NCI-H345 treated with DMSO at 0.1 percent for 48 hours (cell line): ENCODE results near the gene BCAS4.
"Not testable (repeated sequence)": the region's sequence is repeated elsewhere in the genome, so short reads cannot be mapped to it uniquely, and the experiment has no call there.

Source experiments
- DNase-seq: peaks from one replicate; lab custom pipeline; 2025; ENCODE audit not compliant: unreplicated experiment; lab: John Stamatoyannopoulos, UW

BCAS4 gene, protein sequence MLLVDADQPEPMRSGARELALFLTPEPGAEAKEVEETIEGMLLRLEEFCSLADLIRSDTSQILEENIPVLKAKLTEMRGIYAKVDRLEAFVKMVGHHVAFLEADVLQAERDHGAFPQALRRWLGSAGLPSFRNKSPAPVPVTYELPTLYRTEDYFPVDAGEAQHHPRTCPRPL

DNA sequence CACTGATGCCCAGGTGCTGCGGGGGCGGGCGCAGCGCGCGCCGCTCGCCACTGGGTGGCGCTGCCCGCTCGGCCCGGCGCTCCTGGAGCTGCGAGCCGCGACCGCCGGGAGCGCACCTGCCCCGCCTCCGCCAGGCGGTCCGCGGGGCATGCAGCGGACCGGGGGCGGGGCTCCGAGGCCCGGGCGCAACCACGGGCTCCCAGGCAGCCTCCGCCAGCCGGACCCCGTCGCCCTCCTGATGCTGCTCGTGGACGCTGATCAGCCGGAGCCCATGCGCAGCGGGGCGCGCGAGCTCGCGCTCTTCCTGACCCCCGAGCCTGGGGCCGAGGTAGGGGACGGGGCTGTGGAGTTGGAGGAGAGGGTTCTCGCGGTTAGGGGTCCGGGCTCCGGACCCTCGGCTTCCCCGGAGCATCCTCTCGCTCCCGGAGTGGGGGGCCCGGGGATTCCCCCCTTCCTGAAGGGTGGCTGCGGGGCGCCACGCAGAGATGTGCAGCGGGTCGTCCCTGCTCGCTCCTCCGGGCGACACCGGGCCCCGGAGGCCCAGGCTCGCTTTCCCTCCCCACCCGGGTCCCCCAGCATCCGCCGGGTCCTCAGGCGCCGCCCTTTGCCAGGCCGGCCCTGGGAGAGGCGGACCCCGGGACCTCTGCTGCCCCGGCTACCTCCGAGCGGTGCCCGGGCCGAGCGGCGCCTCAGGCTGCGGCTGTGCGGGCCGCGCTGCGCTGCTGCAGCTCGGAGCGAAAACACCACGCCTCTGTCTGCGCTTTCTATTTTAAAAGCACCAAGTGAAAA lies at the start of gene BCAS4:
Gene BCAS4 (plus strand): TSS at position 216 of the 789 bp plus-strand sequence. CDS start 23 bp downstream, at position 239.
- peak; percentile 83 for DNase-seq

DNA sequence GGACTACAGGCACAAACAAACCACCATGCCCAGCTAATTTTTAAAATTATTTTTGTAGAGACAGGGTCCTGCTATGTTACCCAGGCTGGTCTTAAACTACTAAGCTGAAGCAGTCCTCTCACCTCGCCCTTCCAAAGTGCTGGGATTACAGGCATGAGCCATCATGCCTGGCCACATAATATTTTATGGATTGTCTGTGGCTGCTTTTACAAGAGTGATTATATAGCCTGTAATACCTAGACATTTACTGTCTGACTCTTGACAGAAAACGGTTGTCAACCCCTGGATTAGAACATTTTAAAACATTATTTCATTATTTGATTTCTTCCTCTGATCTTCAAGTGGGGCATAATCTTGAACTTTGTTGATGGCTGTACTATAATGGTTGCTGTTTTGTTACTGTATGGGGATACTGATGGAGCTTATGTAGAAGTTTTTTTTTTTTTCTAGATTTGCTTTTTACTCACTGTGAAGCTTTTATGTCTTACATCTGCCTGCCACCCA lies 49.2 kb upstream of the BCAS4 start:
- no peak for DNase-seq

DNA sequence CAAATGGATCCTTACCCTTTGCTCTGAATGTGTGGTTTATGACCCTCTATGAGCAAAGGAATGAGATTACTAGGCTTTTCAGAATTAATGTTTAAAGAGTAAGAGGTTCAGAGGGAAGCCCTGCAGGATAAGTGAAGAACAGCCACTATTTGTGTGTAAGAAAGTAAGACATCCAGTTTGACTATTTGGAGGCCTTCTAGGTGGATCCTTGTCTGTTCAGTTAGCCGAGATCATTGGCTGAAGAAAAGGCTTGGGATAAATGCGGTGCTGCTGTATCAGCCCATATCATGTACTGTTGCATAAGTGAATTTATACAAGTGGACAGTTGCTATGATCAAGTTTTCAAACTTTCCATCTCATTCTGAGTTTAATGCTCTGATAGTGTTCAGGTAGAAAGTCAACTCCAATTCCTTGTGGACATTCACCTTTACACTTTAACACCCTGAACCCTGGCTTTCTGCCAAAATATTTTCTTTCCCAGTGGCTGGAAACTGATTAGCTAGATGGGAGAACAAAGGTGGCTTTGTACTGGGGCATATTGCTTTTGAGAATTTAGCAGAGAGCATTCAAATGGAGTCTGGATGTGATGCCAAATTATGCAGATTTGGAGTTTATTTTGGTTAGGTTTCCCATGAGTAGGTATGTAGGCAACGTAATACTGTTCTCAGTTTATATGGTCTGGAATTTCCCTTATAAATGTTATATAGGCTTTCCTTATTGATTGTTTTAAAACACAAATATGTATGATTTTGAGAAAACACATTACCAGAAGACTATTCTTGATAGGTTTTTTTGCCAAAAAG lies 48.5 kb upstream of the BCAS4 start:
- no peak for DNase-seq

DNA sequence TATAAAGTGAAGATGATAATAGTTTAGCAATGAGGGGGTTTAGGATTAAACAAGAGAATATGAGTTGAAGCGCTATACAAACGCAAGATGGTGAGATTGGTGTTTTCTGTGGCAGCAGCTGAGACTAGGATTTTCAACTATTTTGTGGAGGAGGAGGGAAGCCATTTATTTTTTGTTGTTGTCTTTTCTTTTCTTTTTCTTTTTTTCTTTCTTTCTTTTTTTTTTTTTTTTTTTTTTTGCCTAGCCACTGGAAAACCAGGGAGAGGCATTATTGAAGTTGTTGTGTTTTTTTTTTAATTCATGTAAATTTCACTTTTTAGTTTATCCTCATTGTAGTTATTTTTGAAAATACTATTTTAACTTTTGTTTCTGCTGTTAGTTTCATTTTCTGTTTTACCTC lies 47.6 kb upstream of the BCAS4 start:
- no peak for DNase-seq

DNA sequence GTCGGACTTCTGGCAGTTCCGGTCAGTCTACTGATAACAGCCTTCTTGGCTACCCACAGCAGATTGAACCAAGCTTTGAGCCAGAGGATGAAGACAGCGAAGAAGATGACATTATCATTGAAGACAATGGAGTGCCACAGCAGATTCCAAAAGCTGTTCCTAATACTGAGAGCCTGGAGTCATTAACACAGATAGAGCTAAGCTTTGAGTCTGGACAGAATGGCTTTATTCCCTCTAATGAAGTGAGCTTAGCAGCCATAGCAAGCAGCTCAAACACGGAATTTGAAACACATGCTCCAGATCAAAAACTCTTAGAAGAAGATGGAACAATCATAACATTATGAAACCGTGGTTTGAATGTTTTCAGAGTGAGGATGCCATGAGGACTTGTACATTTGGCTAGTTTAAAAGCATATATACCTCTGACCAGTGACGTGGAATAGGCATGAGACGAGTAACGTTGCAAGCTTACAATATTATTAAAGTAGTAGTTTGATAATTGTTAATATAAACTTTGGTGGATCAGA lies 44.7 kb upstream of the BCAS4 start:
- DNase-seq: no peak

DNA sequence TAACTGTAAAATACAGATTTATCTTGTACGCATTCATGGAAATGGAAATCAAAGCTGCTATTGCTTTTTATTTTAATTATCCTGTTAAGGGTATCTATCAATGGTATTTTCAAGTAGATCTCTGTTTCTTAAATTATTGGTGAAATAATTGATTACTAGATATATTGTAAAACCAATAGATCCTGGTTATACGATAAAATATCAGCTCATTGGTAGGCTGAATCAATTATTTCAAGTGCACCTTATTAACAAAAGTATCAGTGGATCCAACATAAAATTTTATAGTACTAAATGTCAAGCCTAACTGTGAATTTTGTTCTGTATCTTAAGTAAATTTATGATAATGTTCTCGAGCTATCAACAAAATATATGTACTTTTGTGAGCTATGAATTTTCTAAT lies 41.7 kb upstream of the BCAS4 start:
- DNase-seq: no peak

DNA sequence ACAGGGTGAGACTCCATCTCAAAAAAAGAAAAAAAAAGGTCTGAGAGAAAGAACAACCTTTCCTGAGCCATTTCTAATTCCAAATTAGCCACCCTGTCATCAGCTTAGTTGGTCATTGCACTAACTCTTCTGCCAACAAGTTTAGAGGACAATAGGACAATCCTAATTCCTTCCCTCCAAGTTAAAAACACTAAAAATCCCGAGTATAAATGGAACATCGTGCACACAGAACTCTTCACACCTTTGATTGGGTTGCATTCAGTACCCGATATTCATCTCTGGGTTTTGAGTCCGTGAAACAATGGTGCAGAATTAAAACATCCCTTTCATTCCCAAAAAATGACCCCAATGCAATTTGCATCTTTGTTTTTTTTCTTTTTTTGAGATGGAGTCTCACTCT lies 40.4 kb upstream of the BCAS4 start:
- DNase-seq: no peak

DNA sequence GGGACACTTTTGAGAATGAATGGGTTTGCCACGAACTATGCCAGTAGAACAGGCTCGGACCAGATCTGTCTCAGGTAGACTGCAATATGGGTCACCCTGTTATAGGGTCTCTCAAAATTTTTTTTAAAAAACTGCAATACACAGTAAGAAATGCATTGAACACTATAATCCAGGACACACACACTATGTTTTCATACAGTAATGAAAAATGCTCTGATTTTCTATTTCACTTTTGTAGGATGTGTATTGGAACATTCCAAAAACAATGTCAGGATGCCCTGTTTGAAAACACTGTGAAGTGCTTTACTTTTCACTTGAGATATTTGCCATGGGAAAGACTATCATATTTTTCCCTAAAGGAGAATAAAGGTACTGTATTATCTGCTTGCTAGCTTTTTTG lies 38.4 kb upstream of the BCAS4 start:
- no peak for DNase-seq

DNA sequence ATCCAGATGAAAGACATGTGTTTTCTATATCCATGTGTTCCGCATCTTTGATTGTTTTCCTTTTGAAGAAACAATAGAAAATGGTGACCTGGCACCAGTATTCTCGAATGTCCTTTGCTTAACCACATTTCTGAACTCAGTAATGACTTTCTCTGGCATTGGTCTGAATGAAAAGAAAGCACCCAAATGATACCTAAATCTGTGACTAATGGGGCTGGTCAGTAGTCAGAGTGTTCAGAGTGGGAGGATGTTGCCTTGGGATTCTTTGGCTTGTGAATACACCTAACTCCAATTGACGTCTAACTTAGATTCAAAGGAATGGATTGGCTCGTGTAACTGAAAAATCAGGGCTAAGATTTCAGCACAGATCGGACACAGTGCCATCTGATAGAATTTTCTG lies 36.4 kb upstream of the BCAS4 start:
- DNase-seq: no peak

DNA sequence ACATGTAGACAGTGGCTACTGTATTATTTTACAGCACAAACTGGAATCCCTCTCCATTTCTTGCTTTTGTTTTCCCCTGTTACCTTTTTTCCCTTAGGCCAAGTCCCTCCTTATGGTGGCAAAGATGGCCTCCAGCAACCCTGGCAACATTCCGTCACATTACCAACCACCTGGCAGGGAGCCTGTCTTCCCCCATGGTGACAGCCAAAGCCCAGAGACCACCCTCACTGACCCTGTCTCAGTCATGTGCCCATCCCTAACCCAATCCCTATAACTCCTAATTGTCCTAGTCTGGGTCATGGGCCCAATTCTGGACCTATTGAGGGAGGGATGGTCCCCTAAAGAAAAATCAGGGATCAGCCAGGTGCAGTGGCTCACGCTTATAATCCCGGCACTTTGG lies 35.9 kb upstream of the BCAS4 start:
- DNase-seq: no peak

DNA sequence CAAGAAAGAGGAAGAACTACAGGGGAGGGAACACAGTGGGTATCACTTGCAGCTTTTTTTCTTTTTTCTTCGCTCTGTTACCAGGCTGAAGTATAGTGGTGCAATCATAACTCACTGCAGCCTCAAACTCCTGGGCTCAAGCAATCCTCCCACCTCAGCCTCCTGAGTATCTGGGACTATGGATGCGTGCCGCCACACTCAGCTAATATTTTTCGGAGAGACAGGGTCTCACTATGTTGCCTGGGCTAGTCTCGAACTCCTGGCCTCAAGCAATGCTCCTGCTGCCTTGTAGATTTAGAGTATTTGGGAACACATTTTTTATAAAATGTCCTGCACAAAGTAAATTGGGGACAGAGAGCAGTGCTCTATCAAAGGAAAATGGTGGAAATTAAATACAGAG lies 35.2 kb upstream of the BCAS4 start:
- DNase-seq: no peak

DNA sequence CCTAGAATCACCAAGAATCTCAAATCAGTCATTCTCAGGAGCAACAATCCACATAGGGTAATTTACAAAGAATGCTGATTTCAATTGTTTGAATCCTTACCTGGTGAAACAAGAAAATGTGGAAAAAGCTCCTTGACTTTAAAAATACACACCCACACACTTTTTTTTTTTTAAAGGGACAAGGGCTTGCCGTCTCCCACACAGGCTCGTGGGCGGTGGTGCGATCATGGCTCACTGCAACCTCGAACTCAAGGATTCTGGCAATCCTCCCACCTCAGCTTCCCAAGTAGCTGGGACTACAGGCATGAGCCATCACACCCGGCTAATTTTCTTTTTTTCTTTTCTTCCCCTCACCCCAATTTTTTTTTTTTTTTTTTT lies 32.8 kb upstream of the BCAS4 start:
- no peak for DNase-seq

DNA sequence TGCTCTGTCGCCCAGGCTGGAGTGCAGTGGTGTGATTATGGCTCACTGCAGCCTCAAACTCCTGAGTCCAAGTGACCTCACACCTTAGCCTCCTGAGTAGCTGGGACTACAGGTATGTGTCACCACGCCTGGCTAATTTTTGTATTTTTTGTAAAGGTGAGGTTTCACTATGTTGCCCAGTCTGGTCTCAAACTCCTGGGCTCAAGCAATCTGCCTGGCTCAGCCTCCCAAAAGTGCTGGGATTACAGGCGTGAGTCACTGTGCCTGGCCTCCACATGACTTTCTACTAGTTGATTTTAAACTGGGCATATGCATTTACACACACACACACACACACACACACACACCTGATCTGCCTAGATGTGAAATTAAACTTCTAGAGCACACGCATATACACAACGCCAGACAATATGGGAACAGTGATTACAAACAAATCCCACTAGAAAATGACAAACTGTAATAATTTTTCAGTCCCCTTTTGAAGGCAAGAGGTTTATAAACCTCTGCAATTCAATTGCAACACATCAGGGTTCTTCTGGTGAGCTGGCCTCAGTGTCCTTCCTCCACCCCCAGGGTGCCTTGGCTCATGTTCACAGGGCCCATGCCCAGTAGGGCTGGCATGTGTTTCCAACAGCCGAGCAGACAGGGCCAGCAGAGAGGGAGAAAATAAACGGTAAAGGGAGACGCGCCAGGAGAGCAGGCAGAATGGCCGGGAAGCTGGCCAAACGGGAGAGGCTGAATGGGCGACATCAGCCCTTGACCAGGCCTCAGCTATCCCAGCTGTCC lies 32.2 kb upstream of the BCAS4 start:
- DNase-seq: no peak

DNA sequence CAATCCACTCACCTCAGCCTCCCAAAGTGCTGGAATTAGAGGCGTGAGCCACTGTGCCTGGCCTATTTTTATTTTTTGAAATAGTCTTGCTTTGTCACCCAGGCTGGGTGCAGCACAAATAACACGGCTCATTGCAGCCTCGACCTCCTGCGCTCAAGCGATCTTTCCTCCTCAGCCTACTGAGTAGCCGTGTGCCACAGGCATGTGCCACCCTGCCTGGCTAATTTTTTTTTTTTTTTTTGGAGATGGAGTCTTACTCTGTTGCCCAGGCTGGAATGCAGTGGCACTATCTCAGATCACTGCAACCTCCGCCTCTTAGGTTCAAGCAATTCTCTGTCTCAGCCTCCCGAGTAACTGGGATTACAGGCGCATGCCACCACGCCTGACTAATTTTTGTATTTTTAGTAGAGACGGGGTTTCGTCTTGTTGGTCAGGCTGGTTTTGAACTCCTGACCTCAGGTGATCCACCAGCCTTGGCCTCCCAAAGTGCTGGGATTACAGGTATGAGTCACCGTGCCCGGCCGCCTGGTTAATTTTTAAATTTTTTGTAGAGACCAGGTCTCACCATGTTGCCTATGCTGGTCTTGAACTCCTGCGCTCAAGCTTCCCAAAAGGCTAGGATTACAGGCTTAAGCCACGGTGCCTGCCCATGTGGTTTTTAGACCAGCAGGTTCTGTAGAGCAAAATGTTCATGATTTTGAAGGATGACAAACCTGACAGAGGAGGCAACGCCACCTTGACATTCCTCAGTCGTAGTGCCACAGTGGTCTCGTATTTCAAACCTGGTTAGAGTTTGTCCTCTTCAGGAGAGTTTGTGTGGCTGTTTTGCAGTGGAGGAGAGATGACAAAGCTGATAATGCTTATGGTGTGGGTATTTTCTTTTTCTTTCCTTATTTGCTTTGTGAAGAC lies 31.1 kb upstream of the BCAS4 start:
- DNase-seq: not testable (repeated sequence)

DNA sequence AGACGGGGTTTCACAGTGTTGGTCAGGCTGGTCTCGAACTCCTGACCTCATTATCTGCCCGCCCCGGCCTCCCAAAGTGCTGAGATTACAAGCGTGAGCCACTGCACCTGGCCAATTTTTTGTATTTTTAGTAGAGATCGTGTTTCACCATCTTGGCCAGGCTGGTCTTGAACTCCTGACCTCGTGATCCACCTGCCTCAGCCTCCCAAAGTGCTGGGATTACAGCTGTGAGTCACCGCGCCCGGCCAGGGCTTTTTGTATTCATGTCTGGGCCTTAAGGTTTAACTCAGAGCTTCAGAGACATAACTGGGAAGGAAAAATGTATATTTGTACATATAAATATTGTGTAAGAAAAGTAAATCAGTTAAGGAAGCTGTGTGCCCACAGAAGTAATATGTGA lies 29.6 kb upstream of the BCAS4 start:
- not testable (repeated sequence) for DNase-seq

DNA sequence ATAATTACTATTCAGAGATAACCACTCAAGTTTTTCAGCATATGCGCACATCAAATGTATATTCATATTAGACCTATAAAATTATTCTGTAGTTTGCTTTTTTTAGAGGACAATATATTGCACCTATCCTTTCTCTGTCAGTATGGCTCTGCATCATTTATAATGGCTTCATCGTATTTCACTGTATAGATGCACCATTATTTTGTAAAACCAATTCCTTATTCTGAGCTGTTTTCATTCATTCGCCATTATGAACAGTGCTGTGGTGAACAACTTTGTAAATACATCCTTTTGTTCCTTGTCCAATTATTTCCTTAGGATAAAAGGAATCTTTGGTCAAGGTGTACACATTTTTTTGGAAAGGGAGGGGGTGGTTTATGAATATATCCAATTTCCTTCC lies 29.2 kb upstream of the BCAS4 start:
- DNase-seq: no peak

DNA sequence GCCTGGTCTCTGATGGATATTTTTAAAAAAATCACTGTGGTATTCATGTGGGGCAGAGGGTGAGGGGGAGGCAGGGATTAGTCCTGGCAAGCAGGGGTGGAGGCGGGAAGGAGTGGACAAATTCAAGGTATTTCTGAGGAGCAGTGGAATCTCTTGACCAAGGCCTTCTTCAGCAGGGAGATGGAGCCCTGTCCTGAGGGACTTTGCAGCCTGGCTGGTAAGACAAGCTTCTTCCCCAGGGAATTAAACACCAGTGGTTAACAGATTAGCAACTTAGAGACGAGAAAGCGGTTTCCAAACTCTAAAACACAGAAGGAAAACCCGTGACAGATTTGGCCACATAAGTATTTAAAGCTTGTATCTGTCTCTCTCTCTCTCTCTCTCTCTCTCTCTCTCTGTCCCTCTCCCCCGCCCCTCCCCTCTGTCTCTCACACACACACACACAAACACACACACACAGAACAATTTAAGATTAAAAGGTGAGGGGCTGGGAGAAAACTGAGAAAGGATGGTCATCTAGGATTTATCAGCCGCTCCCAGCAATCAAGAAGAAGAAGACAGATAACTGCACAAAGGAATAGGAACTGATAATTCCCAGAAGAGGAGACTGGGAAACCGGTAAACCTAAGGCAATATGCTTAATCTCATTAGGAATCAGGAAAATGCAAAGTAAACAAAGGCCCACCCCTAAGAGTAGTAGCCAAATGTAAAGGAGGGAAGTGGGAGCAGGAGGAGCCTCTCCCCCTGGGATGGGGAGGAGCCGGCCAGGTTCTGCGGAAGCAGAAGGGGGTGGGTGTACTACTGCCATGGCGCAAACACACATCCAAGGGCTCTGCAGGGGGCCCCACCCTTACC lies 27.7 kb upstream of the BCAS4 start:
- DNase-seq: not testable (repeated sequence)

DNA sequence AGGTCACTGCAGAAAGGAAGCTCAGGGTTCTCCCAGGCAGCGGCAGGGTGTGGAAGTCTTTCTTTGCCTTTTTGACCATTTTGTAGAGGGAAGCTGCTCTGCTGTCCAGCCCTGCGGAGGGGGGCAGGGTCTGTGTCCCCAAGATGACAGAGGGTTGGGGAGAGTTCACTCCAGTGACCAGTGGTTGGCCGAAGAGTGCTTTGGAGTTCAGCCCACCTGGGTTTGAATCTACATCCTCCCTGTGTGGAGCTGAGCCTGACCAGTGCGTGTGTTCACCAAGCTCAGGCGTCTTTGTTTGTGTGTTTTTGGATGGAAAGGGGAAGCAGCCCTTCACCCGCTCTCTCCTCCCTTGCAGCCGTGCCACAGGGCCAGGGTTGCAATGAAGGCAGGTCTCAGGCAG lies 25.9 kb upstream of the BCAS4 start:
- DNase-seq: not testable (repeated sequence)

DNA sequence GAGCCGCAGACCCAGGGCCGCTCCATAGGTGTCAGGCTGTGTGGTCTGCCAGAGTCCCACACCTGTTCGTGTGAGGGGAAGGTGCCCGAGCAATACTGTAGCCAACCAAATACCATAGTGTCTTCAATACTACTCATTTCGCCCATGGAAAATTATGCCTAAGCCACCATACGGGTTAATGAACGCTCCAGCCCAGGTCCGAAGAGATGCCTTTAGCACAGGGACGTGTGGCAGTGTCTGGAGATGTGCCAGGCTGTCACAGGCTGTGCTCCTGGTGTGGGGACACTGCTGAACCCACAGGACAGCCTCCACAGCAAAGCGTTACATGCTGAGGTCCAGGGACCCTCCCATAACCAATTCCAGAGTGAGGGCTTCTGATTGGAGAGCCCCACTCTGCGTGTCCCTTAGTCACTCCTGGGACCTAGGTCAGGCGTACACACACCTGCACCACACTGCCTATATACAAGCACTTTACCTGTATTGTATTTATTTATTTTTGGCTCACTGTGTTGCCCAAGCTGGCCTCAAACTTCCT lies 25.2 kb upstream of the BCAS4 start:
- not testable (repeated sequence) for DNase-seq
